ENCODE data around the gene CYTH1. TPM values are rescaled to one million over a fixed set of nuclear protein-coding genes. Genes with fewer than 3 reads are reported as not detected.

CYTH1 gene
- total and polyA plus RNA-seq, 10 of the 15 experiments (the other 5 are each of a cell fraction or from before 2014, with no cell fraction given), result 6.6 to 188 (median 145) TPM

DNA sequence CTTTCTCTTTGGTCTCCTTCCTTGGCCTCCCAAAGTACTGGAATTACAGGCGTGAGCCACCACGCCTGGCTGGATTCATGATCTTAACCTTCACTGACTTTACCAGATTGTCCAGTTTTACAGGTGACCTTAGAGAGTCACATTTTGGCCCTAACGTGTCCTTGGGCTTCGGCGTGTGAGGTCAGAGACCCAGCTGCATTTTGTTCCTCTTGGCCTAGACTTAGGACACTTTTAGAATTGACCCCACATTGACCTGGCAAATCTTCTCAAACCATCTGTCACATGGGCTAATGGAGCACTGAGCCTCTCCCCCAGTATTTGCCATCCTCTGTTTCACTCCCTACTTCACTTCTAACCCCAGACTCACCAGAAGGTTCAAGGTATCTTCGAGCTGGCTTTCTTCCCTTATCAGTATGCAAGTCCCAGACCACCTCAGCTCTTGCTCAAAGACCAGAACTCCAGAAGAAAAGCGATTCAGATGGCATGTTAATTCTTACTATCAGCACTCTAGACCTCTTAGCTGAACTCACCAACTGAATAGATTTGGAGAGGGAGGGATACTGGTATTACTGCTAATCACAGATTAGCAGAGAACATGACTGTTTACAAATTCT, 1.7 kb upstream of the CYTH1 start (continued):
- TF ChIP-seq, protein P1, sequence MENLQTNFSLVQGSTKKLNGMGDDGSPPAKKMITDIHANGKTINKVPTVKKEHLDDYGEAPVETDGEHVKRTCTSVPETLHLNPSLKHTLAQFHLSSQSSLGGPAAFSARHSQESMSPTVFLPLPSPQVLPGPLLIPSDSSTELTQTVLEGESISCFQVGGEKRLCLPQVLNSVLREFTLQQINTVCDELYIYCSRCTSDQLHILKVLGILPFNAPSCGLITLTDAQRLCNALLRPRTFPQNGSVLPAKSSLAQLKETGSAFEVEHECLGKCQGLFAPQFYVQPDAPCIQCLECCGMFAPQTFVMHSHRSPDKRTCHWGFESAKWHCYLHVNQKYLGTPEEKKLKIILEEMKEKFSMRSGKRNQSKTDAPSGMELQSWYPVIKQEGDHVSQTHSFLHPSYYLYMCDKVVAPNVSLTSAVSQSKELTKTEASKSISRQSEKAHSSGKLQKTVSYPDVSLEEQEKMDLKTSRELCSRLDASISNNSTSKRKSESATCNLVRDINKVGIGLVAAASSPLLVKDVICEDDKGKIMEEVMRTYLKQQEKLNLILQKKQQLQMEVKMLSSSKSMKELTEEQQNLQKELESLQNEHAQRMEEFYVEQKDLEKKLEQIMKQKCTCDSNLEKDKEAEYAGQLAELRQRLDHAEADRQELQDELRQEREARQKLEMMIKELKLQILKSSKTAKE (IDR thresholded peaks at IDR 0.05; ENCODE audit: low read depth, poor library complexity, severe bottlenecking), result no peak

DNA sequence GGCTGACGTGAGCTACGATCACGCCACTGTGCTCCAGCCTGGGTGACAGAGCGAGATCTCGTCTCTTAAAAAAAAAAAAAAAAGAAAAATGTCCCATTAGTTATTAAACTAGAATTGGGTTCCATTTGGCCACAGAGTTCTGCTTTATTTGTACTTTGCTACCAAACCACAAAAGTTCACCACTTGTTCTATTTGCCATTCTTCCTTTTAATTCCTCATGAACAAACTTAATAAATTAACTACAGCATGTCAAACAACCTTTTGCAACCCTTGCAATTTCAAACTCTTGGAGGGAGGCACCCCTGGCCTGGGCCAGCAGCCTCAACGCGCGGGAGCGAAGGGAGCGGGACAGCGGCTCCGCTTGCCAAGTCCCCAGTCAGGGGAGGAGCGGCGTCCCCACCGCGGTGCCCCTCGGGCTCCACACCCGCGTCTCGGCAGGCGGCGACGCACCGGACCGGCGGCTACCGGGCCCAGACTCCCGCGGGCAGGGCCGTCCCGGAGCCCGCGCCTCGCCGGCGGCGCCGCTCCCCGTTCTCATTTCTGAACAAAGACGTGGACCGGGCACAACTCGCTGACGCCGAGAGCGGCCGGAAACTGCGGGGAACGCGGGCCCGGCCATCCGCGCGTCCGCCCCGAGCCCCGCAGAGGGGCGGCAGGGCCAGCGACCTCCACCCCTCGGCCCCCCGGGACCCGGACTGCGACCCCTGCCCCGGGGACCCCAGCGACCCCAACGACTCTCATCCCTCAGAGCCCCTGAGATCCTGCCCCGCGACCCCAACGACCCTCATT, 775 bp downstream of the CYTH1 start:
- peak overlapping the region; percentile 89 for H3K4me3 ChIP-seq
- H3K4me2 ChIP-seq (ENCODE audit: control insufficient read depth, insufficient read depth), result 0 out of 2 replicates have a peak overlapping the region, but pooled peaks have one; percentile 40
- H2AFZ ChIP-seq (ENCODE audit: control insufficient read depth, low read depth, low read length), result no peak overlapping the region
- peak overlapping the region; percentile 98 for H3K9ac ChIP-seq (ENCODE audit: control insufficient read depth, insufficient read depth, low read length)
- H3K79me2 ChIP-seq (ENCODE audit: control insufficient read depth, insufficient read depth, low read length), result peaks cover 58% of the 10 kb centered on the region
- in situ Hi-C loops (cut with MboI), result no loop called here
- H3K27ac ChIP-seq (ENCODE audit: control insufficient read depth, insufficient read depth), result peak overlapping the region; percentile 97
- POLR2A ChIA-PET, result interaction anchor here (0.6 to 2.1 kb wide), 9 partner anchors 10 to 544 kb away, joined by 3 to 10 read pairs (median 6); no protein-coding TSS in a partner anchor
- H3K9me3 ChIP-seq (replicated peaks; ENCODE audit: control insufficient read depth, insufficient read depth, low read length), result no peaks in the 10 kb centered on the region
- H3K4me1 ChIP-seq (ENCODE audit: control insufficient read depth, insufficient read depth, low read length), result peaks cover 6% of the 10 kb centered on the region; the same call in 1 of the 2 replicates
- SMC1A ChIA-PET (ENCODE audit: uncharacterized antibody, unreplicated experiment), result interaction anchor here (0.9 to 2.6 kb wide), 7 partner anchors 22 to 59 kb away, joined by 4 to 21 read pairs (median 4); no protein-coding TSS in a partner anchor
- FAIRE-seq (peak; percentile 44), DNase-seq (ENCODE audit: low read depth, low spot score) (no peak), ATAC-seq (peak; percentile 4; the same call in 2 of the 3 replicates)
- CTCF ChIA-PET, result interaction anchor here (1.1 to 1.4 kb wide), 2 partner anchors 14 to 44 kb away, joined by 3 to 7 read pairs; no protein-coding TSS in a partner anchor
- H3K36me3 ChIP-seq (ENCODE audit: control insufficient read depth in 2 of 2, insufficient read depth in 2 of 2, low read length in 1 of 2), result no peaks in the 10 kb centered on the region
- intact Hi-C loops (cut with micrococcal nuclease; ENCODE audit: unreplicated experiment), result no loop called here
- WGBS (ENCODE audit: insufficient coverage, insufficient replicate concordance, low lambda C conversion rate, missing lambda C conversion rate), result under 1% methylated on average over 44 of the region's 68 CpGs
- H3K27me3 ChIP-seq (replicated peaks in 1 of 2; ENCODE audit: control insufficient read depth in 2 of 2, insufficient read depth in 2 of 2, low read length in 1 of 2), result no peaks in the 10 kb centered on the region
- H4K20me1 ChIP-seq (ENCODE audit: control insufficient read depth, insufficient read depth), result no peaks in the 10 kb centered on the region
- BruUV-seq (replicated peaks), result no TSS peak
- RAD21 ChIA-PET (ENCODE audit: unreplicated experiment), result interaction anchor here (1.0 to 3.1 kb wide), 9 partner anchors 10 to 72 kb away, joined by 3 to 23 read pairs (median 7); no protein-coding TSS in a partner anchor
- TF ChIP-seq SMC3 (IDR thresholded peaks at IDR 0.05; ENCODE audit: borderline replicate concordance, low read length) (no peak), TBL1XR1 (IDR thresholded peaks at IDR 0.05; ENCODE audit: low read depth, low read length) (no peak), LARP7 (IDR thresholded peaks at IDR 0.05) (peak; percentile 97), NFIC (IDR thresholded peaks at IDR 0.05; ENCODE audit: low read depth, low read length) (no peak), DPF2 (IDR thresholded peaks at IDR 0.05) (peak; percentile 61), RUNX3 (IDR thresholded peaks at IDR 0.05; ENCODE audit: low read length) (0 out of 2 replicates have a peak, but pooled peaks have one; percentile 15), IKZF1 (conservative IDR thresholded peaks at IDR 0.05) (peak; percentile 50; the same call in 1 of the 2 replicates), POLR2AphosphoS5 (IDR thresholded peaks at IDR 0.05; ENCODE audit: low read length) (peak; percentile 44), POLR2A (IDR thresholded peaks at IDR 0.05; ENCODE audit: low read depth, low read length) (peak; percentile 66), TAF1 (IDR thresholded peaks at IDR 0.05; ENCODE audit: borderline replicate concordance, low read depth, low read length) (peak; percentile 7; the same call in 1 of the 2 replicates), ZNF24 (IDR thresholded peaks at IDR 0.05) (0 out of 2 replicates have a peak, but pooled peaks have one; percentile 15), BACH1 (IDR thresholded peaks at IDR 0.05; ENCODE audit: borderline replicate concordance) (peak; percentile 81; the same call in 1 of the 2 replicates), BHLHE40 (IDR thresholded peaks at IDR 0.05; ENCODE audit: borderline replicate concordance in 1 of 2, low read depth in 2 of 2, low read length in 1 of 2) (peak in 1 of 2 experiments; percentile 12; a peak in 1 of 4 replicates), RB1 (IDR thresholded peaks at IDR 0.05; ENCODE audit: borderline replicate concordance) (0 out of 2 replicates have a peak, but pooled peaks have one; percentile 35), GATAD2B (conservative IDR thresholded peaks at IDR 0.05; ENCODE audit: low read depth) (peak; percentile 83)
- TF ChIP-seq, protein P2, sequence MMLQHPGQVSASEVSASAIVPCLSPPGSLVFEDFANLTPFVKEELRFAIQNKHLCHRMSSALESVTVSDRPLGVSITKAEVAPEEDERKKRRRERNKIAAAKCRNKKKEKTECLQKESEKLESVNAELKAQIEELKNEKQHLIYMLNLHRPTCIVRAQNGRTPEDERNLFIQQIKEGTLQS (IDR thresholded peaks at IDR 0.05; ENCODE audit: borderline replicate concordance, extremely low read depth, low read depth, low read length), result no peak

Data from GM12878 (cell line).